Spleen (tissue), 7 donors: ENCODE measurements around the gene OST4.

ENCODE experiments used
- CTCF ChIP-seq, 11 experiments: fragments of 200-600 bp in 7 of 11; fragments of 450-650 bp in 4 of 11; sonication (generic) in 4 of 11; IDR thresholded peaks in 8 of 11; conservative IDR thresholded peaks in 3 of 11; 1 replicate in 7 of 11; 2 replicates in 4 of 11; pipeline versions ENCODE4 v1.4.0 to v1.8.0; 2016 to 2021; ENCODE audit warnings: antibody characterized with exemption in 11 of 11, inconsistent platforms in 4 of 11, mild to moderate bottlenecking in 1 of 11
- POLR2A ChIP-seq, 3 donors: fragments of 450-650 bp; IDR thresholded peaks; one replicate each; pipeline ENCODE4 v1.5.1; 2017; ENCODE audit warnings: antibody characterized with exemption in 3 of 3, mild to moderate bottlenecking in 1 of 3
- donor health status: DM: no; HTN: no; CAD: no; lungs with moderate emphysema.
- donor health status: DM: no; HTN: no; CAD: no.
- donor health status: DM: no; HTN: no; CAD: no.

GRCh38 chr2:27042985-27043634, 28.3 kb downstream of the OST4 start:
- TF ChIP-seq POLR2A (IDR thresholded peaks at IDR 0.05) (no peak), CTCF (IDR thresholded peaks at IDR 0.05 in 8 of 11, conservative IDR thresholded peaks at IDR 0.05 in 3 of 11) (no peak)
